H9 (cell line): ENCODE results near the gene YAF2. TPM values are rescaled to one million over a fixed set of nuclear protein-coding genes. Genes with fewer than 3 reads are reported as not detected.

Experiments
- DNase-seq: peaks from one replicate; pipeline ENCODE4 v3.0.0-alpha.2; 2017
- H2AFZ ChIP-seq: one replicate; pipeline ENCODE4 v1.6.1; 2013; ENCODE audit warnings: mild to moderate bottlenecking, low read length, control low read depth, moderate library complexity
- H2AK5ac ChIP-seq: 2 replicates; pipeline ENCODE4 v1.6.1; 2013; ENCODE audit warnings: low read length, control low read depth, mixed read lengths; ENCODE audit not compliant: insufficient read length
- H2BK120ac ChIP-seq: one replicate; pipeline ENCODE4 v1.6.1; 2013; ENCODE audit warnings: low read depth, mild to moderate bottlenecking, low read length, control low read depth, inconsistent platforms; ENCODE audit not compliant: poor library complexity, severe bottlenecking
- H2BK12ac ChIP-seq: 2 replicates; pipeline ENCODE4 v1.6.1; 2013; ENCODE audit warnings: low read length, control low read depth, mixed read lengths, low read depth; ENCODE audit not compliant: insufficient read length
- H2BK15ac ChIP-seq: 2 replicates; pipeline ENCODE4 v1.6.1; 2013; ENCODE audit warnings: low read depth, low read length, control low read depth
- H2BK20ac ChIP-seq: one replicate; pipeline ENCODE4 v1.6.1; 2013; ENCODE audit warnings: low read depth, mild to moderate bottlenecking, low read length, control low read depth, inconsistent platforms; ENCODE audit not compliant: poor library complexity, severe bottlenecking
- H2BK5ac ChIP-seq: 2 replicates; pipeline ENCODE4 v1.6.1; 2013; ENCODE audit warnings: low read length, control low read depth, mixed read lengths; ENCODE audit not compliant: insufficient read length
- H3K14ac ChIP-seq: 2 replicates; pipeline ENCODE4 v1.6.1; 2013; ENCODE audit warnings: low read length, control low read depth; ENCODE audit not compliant: insufficient read depth
- H3K18ac ChIP-seq: 2 replicates; pipeline ENCODE4 v1.6.1; 2013; ENCODE audit warnings: low read depth, mild to moderate bottlenecking, mixed read lengths, low read length, control low read depth; ENCODE audit not compliant: insufficient read length
- H3K23ac ChIP-seq: 2 replicates; pipeline ENCODE4 v1.6.1; 2013; ENCODE audit warnings: low read length, control low read depth, mixed read lengths, low read depth; ENCODE audit not compliant: insufficient read length
- H3K23me2 ChIP-seq: 2 replicates; pipeline ENCODE4 v1.6.1; 2013; ENCODE audit warnings: low read depth, mild to moderate bottlenecking, mixed read lengths, low read length, control low read depth; ENCODE audit not compliant: insufficient read length, poor library complexity, severe bottlenecking
- H3K27ac ChIP-seq: 2 replicates; pipeline ENCODE4 v1.5.1; 2013; ENCODE audit warnings: low read length, control low read depth, mixed read lengths, low read depth; ENCODE audit not compliant: insufficient read length
- H3K27me3 ChIP-seq: 2 replicates; pipeline ENCODE4 v1.6.1; 2013; ENCODE audit warnings: low read length, control low read depth, inconsistent platforms; ENCODE audit not compliant: insufficient read depth
- H3K4ac ChIP-seq: 2 replicates; pipeline ENCODE4 v1.6.1; 2013; ENCODE audit warnings: low read depth, mild to moderate bottlenecking, control low read depth, inconsistent platforms, low read length, moderate library complexity
- H3K4me1 ChIP-seq: 2 replicates; pipeline ENCODE4 v1.6.1; 2013; ENCODE audit warnings: low read length, control low read depth, inconsistent platforms; ENCODE audit not compliant: insufficient read depth
- H3K4me2 ChIP-seq: 2 replicates; pipeline ENCODE4 v1.6.1; 2013; ENCODE audit warnings: low read length, control low read depth, mixed read lengths; ENCODE audit not compliant: insufficient read length, insufficient read depth
- H3K56ac ChIP-seq: 2 replicates; pipeline ENCODE4 v1.6.1; 2013; ENCODE audit warnings: low read depth, mild to moderate bottlenecking, mixed read lengths, low read length, control low read depth; ENCODE audit not compliant: insufficient read length
- H3K79me1 ChIP-seq: 2 replicates; pipeline ENCODE4 v1.6.1; 2013; ENCODE audit warnings: low read depth, mild to moderate bottlenecking, moderate library complexity, low read length, control low read depth, inconsistent platforms; ENCODE audit not compliant: insufficient read depth, poor library complexity, severe bottlenecking
- H3K79me2 ChIP-seq: 2 replicates; pipeline ENCODE4 v1.6.1; 2013; ENCODE audit warnings: low read length, control low read depth, inconsistent platforms; ENCODE audit not compliant: insufficient read depth
- H3K9ac ChIP-seq: 2 replicates; pipeline ENCODE4 v1.6.1; 2013; ENCODE audit warnings: low read length, control low read depth, mixed read lengths; ENCODE audit not compliant: insufficient read length; ENCODE audit errors: extremely low read depth
- H3K9me3 ChIP-seq: one replicate; pipeline ENCODE4 v1.6.1; 2013; ENCODE audit warnings: low read depth, low read length, inconsistent platforms; ENCODE audit not compliant: control insufficient read depth
- H3T11ph ChIP-seq: one replicate; pipeline ENCODE4 v1.6.1; 2013; ENCODE audit warnings: mild to moderate bottlenecking, low read length, control low read depth, inconsistent platforms
- H4K20me1 ChIP-seq: one replicate; pipeline ENCODE4 v1.6.1; 2013; ENCODE audit not compliant: control insufficient read depth, insufficient read length, insufficient read depth
- H4K5ac ChIP-seq: 2 replicates; pipeline ENCODE4 v1.6.1; 2013; ENCODE audit warnings: low read depth, mild to moderate bottlenecking, mixed read lengths, low read length, control low read depth; ENCODE audit not compliant: insufficient read length
- H4K8ac ChIP-seq: replicated peaks from 2 replicates; pipeline ENCODE4 v1.6.1; 2013; ENCODE audit warnings: low read length, control low read depth, mixed read lengths, low read depth; ENCODE audit not compliant: insufficient read length
- H4K91ac ChIP-seq: 2 replicates; pipeline ENCODE4 v1.6.1; 2013; ENCODE audit warnings: low read depth, mild to moderate bottlenecking, moderate library complexity, mixed read lengths, low read length, control low read depth; ENCODE audit not compliant: insufficient read length
- H3K27ac Mint-ChIP-seq, 3 experiments: 2 replicates in 2 of 3; 3 replicates in 1 of 3; pipeline ENCODE4 v1.8.0; 2020 to 2021; ENCODE audit warnings: mixed read lengths in 3 of 3, mild to moderate bottlenecking in 1 of 3, moderate library complexity in 1 of 3
- H3K27me3 Mint-ChIP-seq: 2 replicates; pipeline ENCODE4 v1.8.0; 2021; ENCODE audit warnings: low read depth, mild to moderate bottlenecking, moderate library complexity, mixed read lengths
- H3K36me3 Mint-ChIP-seq, 3 experiments: 2 replicates in 2 of 3; 3 replicates in 1 of 3; pipeline ENCODE4 v1.8.0; 2020 to 2021; ENCODE audit warnings: low read depth in 3 of 3, mixed read lengths in 3 of 3; ENCODE audit not compliant: insufficient read depth in 1 of 3
- H3K4me1 Mint-ChIP-seq, 2 experiments: 2 replicates each; pipeline ENCODE4 v1.8.0; 2020; ENCODE audit warnings: mixed read lengths in 2 of 2
- H3K4me3 Mint-ChIP-seq, 2 experiments: 2 replicates in 1 of 2; 3 replicates in 1 of 2; pipeline ENCODE4 v1.8.0; 2020 to 2021; ENCODE audit warnings: mild to moderate bottlenecking in 2 of 2, mixed read lengths in 2 of 2, moderate library complexity in 1 of 2
- H3K9me3 Mint-ChIP-seq, 2 experiments: 2 replicates in 1 of 2; 3 replicates in 1 of 2; pipeline ENCODE4 v1.8.0; 2020; ENCODE audit warnings: mild to moderate bottlenecking in 2 of 2, mixed read lengths in 2 of 2, moderate library complexity in 1 of 2
- WGBS: extraction: QIAGEN DNeasy Blood & Tissue Kit; methylation state at CpG from one replicate; pipeline ENCODE4 v1.1.7; 2013; ENCODE audit warnings: missing lambda C conversion rate, low lambda C conversion rate, mixed read lengths; ENCODE audit not compliant: insufficient read length; ENCODE audit errors: extremely low coverage; 5-methylcytosine and 5-hydroxymethylcytosine counted together
- total RNA-seq: library from RNA; stranded (reverse); gene quantifications from 2 replicates; pipeline ENCODE4 v1.2.1, GENCODE V29; 2021
- TF ChIP-seq, protein P1 (sequence below): fragments of 200-600 bp; sonication (generic); conservative IDR thresholded peaks from 3 replicates; pipeline ENCODE4 v1.8.0; 2021; ENCODE audit warnings: antibody characterized with exemption, mild to moderate bottlenecking

YAF2 gene
- total RNA-seq, 1 experiment from 2014 or later = 1.9 TPM

DNA sequence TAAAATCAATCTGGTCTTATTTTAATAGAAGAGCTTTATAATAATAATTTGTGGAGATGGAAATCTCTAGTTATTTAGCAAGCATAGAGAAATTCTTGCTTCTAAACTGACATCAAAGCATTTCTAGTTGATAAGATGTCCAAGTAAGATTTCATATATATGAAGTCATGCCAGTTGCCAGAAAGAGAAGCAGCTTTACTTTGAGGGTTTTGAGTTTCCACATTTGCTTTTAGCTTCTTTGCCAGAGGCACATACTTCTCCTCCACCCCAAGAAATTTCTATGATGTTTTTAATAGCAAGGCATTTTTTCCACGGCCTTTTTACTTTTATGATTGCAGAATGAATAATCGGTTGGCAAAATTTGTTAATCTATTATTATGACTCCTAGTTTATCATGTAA is 24.2 kb upstream of the YAF2 start:
- no peak overlapping the region for H3K4me3 Mint-ChIP-seq
- Histone ChIP-seq H3K4ac (no peak overlapping the region), H2BK20ac (no peak overlapping the region), H4K5ac (no peak overlapping the region), H2BK5ac (no peak overlapping the region), H4K20me1 (no peaks in the 10 kb centered on the region), H3T11ph (no peak overlapping the region), H3K56ac (no peak overlapping the region), H3K23me2 (no peaks in the 10 kb centered on the region), H3K79me2 (no peaks in the 10 kb centered on the region), H3K4me1 (no peaks in the 10 kb centered on the region), H3K9me3 (no peaks in the 10 kb centered on the region), H2AK5ac (no peak overlapping the region), H3K14ac (no peak overlapping the region), H3K4me2 (no peak overlapping the region), H2BK15ac (no peak overlapping the region), H2BK120ac (no peak overlapping the region), H3K27me3 (no peaks in the 10 kb centered on the region), H4K8ac (no peak overlapping the region), H2AFZ (no peak overlapping the region), H3K27ac (no peak overlapping the region), H3K18ac (no peak overlapping the region), H4K91ac (no peak overlapping the region), H3K23ac (no peak overlapping the region), H3K9ac (no peak overlapping the region), H2BK12ac (no peak overlapping the region), H3K79me1 (no peaks in the 10 kb centered on the region)
- no peaks in the 10 kb centered on the region; a peak in 2 of 7 replicates for H3K36me3 Mint-ChIP-seq
- H3K27me3 Mint-ChIP-seq = peaks cover 35% of the 10 kb centered on the region
- TF ChIP-seq, protein P1, sequence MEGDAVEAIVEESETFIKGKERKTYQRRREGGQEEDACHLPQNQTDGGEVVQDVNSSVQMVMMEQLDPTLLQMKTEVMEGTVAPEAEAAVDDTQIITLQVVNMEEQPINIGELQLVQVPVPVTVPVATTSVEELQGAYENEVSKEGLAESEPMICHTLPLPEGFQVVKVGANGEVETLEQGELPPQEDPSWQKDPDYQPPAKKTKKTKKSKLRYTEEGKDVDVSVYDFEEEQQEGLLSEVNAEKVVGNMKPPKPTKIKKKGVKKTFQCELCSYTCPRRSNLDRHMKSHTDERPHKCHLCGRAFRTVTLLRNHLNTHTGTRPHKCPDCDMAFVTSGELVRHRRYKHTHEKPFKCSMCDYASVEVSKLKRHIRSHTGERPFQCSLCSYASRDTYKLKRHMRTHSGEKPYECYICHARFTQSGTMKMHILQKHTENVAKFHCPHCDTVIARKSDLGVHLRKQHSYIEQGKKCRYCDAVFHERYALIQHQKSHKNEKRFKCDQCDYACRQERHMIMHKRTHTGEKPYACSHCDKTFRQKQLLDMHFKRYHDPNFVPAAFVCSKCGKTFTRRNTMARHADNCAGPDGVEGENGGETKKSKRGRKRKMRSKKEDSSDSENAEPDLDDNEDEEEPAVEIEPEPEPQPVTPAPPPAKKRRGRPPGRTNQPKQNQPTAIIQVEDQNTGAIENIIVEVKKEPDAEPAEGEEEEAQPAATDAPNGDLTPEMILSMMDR = no peak
- no CpG with 5 or more reads among the region's 2 CpGs for WGBS
- no peaks in the 10 kb centered on the region for H3K9me3 Mint-ChIP-seq
- no peak overlapping the region for H3K27ac Mint-ChIP-seq
- DNase-seq = no peak
- no peaks in the 10 kb centered on the region for H3K4me1 Mint-ChIP-seq
